HL-60/S4 (cell line): Measurements from ENCODE around the gene FARS2.
"Not testable (repeated sequence)": the region's sequence is repeated elsewhere in the genome, so short reads cannot be mapped to it uniquely, and the experiment has no call there.

Source experiments
- in situ Hi-C: fragments of 300-500 bp; cut with MboI; formaldehyde crosslinking; loops from 2 replicates; pipeline ENCODE4 v1.14.3; 2022; ENCODE audit warnings: low sequenced_read_pairs

The FARS2 gene

DNA sequence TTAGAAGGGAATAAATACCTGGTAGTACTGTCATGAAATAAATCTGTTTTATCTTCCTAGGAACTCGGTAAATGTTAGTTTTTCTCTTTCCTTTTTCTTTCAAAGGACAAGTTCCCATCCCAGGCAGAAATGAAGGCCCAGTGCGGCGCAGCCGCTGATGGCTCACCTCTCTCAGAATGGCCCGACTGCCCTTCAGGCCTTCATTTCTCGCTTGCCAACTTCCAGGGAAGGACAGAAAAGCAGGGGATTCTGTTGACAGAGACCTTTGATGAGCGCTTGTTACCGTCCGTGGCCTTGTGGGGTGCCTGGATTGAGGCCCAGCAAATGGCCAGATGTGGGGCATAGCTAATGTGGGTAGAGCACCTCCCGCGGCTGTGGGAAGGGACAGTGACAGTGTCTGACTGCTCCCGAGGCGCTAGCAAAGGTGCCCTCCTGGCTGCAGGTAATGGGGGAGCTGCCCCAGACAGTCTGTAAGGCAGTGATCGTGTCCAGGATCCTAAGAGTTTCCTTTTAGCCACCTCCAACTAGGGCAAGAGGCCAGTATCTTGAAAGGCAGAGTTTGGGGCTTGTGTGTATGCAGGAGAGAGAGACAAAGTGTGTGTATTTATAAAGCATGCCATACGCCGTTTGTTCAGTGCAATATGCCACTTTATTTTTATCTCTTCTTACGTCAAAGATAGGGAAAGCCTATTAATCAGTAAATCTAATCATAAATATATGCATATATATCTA is 391.3 kb downstream of the FARS2 start:
- in situ Hi-C loops, result no loop called here

DNA sequence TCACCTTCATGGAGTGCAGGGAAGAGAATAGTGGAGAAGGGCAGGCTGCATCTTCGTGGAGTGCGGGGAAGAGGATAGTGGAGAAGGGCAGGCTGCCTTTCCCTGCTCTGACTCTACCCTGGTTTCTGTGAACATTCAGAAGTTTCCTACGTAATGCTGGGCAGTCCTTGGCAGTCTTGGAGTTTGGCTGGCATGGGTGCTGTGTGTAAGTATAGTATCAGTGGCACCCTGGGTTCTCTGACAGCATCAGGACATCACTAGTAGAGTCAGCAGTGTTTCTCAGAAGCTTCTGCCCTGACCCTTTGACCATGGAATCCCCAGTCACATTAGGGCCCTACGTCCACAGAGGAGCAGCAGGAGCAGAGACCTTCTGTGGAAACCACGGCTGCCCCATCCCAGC is 392.5 kb downstream of the FARS2 start:
- in situ Hi-C loops, result no loop called here

DNA sequence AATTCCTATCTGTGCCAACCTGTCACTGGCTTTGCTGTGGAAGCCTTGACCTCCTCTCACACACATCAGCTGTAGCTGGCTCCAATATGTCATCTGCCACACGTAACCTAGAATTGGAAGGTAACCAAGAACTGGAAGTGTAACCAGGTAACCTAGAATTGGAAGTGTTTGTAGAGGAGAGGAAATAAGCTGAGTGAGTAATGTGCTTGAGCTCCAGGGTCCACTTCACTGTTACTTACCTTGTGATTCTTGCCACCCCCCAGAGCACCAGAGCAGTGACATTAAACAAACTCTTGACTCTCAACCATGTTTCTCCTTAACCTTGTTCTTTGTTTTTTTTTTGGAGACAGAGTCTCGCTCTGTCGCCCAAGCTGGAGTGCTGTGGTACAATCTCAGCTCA is 394.9 kb downstream of the FARS2 start:
- in situ Hi-C loops, result no loop called here

DNA sequence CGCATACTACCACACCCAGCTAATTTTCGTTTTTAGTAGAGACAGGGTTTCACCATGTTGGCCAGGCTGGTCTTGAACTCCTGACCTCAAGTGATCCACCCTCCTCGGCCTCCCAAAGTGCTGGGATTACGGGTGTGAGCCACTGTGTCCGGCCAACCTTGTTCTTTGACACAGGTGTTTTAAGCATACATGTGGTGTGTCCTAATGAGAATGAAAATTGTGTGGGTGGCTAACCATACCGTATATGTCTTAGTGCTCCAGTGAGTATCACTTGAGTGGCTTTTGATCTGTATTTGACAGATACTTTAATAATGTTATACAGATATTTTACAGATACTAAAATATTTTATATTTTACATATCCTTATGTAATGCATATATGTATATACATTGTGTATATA is 395.4 kb downstream of the FARS2 start:
- in situ Hi-C loops, result not testable (repeated sequence)

DNA sequence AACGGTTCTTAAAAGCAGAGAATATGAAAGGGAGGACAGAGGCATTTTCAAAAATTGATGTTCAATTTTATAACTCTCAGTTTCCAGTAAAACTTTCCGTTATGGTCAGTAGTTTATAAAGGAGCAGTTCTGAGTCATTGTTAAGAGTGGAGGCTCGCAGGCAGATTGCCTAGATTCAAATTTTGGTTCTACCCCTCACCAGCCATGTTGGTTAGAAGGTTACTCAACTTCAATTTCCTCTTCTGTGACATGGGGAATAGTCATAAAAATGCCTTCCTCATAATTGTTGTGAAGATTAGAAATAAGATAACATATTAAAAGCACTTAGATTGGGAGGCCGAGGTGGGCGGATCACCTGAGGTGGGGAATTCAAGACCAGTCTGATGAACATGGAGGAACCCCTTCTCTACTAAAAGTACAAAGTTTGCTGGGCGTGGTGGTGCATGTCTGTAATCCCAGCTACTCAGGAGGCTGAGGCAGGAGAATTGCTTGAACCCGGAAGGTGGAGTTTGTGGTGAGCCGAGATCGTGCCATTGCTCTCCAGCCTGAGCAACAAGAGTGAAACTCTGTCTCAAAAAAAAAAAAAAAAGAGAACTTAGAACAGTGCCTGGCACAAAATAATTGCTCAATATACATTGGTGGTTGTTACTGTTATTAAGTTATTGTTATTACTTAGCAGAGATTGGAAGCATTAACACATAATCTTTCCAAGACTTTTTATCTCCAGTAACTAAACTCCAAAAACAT is 396.5 kb downstream of the FARS2 start:
- in situ Hi-C loops, result no loop called here

DNA sequence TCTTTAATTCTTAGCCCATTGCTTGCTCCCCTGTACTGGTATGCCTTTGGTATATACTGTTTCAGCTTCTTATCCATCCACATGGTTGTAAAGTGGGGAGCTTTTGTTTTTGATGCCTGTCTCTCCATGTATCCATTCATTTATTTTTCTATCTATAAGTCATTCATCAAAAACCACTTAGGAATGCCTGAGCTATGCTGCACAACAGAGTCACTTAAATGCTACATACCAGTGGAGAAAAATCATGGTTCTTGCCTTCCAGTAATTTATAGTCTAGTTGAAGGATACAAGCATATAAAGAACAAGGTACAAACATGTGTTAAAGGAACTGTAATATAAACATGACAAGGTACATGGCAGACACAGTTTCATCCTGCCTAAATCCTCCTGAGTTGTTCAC is 398.2 kb downstream of the FARS2 start:
- in situ Hi-C loops, result no loop called here

DNA sequence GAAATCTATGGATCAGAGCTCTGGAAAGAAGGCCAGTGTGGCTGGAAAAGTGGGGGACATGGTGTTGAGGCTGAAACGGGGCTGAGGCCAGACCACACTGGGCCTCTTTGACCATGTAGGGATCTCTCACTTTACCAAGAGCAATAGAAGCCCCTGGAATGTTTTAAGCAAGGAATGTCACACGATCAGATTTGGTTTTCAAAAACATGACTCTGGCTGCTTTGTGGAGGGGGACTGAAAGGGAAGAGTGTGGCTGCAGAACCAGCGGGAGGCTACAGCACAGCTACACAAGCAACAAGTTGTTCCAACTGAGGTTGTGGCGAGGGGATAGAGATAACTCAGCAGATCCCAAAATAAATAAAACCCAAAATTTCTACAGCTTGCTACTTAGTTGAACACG is 399.5 kb downstream of the FARS2 start:
- in situ Hi-C loops, result no loop called here

DNA sequence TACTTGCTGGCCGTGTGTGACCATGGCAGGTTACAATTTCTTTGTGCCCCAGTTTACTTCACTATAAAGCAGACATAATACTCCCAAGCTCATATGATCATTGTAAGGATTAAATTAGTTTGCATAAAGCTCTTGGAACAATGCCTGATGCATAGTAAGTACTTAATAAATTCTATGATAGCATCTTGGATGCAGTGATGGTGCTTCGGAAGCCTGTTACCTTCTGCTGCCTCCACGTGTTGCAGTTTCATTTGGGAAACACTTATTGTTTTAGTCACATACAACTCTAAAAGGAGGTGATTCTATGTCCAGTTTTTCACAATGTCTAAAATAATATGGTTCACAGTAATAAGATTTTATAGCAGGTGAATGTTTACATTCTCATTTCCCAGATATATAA is 401.5 kb downstream of the FARS2 start:
- in situ Hi-C loops, result no loop called here

DNA sequence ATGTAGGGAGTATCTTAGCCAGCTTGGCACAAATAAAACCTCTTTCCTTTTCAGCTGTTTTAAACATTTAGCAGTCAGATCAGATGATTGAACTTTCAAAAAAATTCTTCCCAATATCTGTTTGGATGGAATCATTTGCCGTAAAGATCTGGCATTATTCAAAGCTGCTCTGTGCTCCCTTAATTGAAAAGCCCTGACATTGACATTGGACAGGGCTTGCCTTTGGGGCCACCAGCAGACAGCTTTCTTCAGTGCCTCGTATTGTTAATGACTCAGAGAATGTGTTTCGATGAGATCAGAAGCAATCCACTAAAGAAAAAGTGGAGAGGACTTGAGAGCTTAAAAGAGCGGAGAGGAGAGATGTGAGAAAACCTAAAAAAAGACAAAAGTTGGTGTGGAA is 401.9 kb downstream of the FARS2 start:
- in situ Hi-C loops, result no loop called here

DNA sequence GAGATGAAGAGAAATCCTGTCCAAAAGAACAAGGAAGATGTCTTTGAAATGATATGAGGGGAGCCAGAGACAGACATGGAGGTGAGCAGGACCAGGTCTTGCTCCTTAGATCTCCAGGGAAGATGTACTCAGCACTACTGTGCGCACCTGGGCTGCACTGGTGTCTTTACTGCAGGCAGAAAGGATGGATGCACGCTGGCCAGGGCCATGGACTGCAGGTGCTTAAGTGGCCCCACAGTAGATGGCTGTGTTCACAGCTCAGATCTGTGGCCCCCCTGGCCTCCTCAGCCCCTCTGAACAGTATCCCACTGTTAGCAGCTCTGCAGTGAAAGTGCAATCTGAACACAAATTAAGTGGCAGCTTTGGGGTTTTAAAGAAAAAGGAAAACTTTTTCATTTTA is 402.4 kb downstream of the FARS2 start:
- in situ Hi-C loops, result no loop called here

DNA sequence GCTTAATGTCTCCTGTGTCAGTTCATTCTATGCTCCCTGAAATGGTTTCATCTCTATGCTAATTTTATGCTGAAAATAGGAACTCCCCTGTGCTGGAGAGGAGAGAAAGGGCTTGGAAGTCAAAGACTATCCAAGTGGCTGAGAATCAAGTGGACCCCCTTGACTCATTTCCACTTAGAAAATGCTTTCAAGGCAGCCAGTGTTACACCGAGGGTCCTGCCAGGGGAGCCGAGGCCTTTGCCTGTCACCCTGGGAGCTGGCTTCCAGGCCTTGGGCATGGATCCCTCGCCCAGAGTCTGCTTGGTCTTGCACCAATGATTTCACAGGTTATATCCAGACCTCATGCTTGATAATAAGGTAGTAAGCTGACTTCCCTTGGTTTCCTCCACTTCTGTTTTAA is 402.8 kb downstream of the FARS2 start:
- in situ Hi-C loops, result no loop called here

DNA sequence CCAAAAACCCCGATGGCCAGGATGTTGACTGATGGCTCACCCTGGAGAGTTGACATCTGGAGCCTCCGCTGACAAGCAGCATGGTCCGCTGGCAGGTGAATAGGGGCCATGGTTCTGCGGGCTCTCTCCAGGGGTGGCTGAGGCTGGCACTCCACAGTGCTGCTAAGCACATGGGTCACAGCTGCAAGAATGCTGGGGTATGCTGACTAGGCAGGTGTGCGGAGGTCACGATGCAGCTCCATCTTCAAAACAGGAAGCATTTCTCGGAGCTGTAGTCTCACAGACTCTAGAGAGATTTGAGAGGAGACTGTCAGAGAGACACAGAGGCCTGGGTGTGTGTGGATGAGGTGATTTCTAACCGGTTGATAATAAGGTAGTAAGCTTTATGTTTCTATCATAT is 403.9 kb downstream of the FARS2 start:
- in situ Hi-C loops, result no loop called here

DNA sequence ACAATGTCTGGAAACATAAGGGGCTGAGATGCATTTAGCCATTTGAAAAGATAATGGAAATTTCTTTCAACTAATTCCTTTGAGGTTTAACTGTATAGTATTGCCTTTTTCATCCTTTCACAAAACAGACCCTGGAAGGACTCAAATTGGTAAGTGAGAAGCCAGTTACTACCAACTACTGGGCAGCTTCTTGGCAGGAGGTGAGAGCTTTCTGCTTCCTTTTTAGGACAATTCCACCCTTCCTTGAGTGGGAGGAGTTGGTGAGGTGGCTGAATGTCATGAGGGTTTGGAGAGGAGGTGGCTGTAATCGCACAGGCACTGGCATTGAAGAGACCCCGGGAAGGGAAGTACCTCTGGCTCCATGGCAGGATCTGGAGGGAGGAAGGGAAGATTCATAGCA is 404.4 kb downstream of the FARS2 start:
- in situ Hi-C loops, result no loop called here

DNA sequence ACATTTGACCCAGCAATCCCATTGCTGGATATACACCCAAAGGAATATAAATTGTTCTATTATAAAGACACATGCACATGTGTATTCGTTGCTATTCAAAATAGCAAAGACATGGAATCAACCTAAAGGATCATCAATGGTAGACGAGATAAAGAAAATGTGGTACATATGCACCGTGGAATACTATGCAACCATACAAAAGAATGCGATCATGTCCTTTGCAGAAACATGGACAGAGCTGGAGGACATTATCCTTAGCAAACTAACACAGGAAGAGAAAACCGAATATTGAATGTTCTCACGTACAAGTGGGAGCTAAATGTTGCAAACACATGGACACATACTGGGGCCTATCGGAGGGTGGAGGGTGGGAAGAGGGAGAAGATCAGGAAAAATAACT is 405.4 kb downstream of the FARS2 start:
- in situ Hi-C loops, result no loop called here

DNA sequence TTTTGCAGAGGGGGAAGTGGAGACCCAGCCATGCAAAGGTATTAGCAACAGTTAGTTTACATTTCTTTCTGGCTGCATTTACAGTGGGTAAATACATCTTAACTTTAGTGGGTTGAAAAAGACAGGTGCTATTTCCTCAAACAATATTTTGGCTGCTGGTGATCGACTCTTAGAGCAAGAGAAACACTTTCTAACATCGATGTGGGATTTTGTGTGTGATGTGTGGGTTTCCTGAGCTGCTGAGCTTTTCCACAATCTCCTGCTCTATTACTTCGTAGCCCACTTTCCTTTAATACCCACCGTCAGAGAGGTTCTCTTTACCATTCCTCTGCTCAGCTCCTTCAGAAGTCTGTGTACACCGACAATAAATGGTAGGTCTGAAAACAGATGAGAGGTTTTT is 406.4 kb downstream of the FARS2 start:
- in situ Hi-C loops, result no loop called here

DNA sequence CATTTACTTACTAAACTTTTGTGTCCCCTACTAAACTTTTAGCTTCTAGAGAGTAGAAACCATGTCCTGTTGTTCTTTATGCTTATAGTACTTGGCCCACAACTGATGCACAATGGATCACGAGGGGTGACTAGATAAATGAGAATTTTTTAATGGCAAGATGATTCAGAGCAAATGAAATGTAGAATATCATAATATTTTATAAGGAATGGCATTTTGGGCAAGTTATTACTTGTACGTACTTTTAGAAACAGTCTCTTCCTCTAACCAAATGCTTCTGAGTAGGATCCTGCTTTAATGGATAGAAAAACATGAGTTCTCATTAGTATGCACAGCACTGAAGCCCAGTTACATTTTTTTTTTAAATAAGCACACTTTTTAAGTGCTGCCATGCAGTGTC is 409.1 kb downstream of the FARS2 start:
- in situ Hi-C loops, result no loop called here

DNA sequence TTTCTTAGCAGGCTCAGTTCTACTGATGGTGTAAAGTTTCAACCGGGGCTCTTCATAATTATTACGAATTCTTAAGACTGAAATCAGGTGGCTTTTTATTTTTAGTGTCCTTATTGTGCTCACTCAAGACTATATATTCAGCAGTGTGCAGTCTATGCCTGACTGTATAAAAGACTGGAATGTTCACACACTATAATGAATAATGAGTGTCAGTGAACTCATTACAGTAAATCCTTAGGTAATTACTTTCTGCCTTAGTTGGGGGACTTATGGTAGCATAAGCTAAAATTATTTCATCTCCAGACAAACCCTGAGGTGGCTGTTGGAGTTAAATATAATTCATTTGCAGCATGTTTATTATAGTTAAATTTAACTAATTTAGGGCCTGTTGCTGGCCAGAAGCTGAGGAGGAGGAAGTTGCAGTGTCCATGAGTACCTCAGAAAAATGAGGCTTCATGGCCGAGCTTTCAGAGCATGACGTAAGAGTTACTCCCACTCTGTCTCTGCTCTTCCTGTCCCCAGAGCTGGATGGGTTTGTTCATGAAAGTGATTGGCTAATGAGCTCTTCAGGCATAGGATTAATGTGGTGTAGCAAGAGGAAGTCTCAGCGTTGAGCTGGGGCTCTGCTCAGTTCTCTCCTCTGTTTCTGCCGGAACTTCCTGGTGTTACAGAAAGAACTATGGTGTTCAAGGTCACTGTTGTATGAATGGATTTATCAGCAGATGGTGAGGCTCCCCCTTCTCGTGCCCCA is 409.7 kb downstream of the FARS2 start:
- in situ Hi-C loops, result no loop called here

DNA sequence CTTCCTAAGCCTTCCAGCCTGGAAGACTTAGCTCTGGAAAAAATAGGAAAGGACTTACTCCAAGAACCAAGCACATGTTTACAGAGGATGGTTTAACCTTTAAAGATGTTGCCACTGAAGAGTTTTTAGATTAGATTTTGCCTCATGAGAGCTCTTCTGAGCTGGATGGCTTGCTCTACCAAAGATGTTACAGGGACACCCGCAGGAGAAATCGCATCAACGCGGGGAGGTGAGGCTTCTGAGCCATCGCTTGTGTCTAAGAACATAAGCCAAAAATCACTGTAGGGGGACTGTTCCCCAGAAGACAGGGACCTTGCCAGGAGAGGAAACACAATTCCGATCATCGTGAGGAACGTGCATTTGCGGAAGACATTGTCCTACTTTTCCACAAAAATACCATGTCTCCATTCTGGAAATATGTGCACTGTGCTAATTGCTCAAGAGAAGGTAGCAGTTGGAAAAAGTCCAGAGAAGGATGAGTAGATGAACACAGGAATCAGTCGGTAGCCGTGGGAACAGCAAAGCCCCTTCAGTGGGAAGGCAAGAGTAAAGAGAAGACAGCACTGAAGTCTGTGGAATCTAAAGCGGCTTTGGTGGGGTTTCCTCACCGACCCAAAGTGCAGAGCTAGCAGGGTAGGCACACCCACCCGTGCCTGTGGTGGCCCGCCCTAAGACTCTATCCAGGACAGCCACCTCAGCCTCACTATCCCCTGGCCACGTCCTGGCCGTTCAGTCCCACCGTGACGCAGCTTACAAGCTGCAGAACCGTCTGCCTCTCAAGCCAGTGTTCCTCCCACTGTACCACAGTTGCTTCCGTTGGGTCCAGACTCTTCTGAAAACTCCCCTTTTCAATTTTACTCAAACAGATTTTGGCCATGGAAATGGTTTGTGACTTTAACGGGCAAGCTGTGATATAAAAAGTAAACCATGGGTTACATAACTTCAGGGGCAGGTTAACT is 410.6 kb downstream of the FARS2 start:
- in situ Hi-C loops, result no loop called here

DNA sequence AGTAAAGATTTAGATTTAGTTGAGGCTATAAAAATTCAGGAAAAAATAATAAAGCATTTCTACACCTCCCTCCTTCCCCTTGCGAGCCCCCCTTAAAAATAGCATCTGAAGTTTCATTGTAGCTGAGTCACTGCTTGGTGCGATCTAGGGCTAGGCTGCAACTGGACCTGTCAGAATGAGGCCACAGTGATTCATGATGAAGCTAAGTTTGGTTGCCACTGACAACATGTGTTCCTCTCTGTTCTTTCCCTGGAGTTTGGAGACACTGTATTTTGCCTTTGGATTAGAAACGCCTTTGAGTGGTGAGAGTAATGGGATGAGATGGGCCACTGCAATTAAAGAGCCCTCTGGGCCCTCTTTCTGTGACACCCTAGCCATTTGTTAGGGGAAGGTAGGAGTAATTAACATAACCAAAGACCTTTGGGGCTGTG is 411.3 kb downstream of the FARS2 start:
- in situ Hi-C loops, result no loop called here

DNA sequence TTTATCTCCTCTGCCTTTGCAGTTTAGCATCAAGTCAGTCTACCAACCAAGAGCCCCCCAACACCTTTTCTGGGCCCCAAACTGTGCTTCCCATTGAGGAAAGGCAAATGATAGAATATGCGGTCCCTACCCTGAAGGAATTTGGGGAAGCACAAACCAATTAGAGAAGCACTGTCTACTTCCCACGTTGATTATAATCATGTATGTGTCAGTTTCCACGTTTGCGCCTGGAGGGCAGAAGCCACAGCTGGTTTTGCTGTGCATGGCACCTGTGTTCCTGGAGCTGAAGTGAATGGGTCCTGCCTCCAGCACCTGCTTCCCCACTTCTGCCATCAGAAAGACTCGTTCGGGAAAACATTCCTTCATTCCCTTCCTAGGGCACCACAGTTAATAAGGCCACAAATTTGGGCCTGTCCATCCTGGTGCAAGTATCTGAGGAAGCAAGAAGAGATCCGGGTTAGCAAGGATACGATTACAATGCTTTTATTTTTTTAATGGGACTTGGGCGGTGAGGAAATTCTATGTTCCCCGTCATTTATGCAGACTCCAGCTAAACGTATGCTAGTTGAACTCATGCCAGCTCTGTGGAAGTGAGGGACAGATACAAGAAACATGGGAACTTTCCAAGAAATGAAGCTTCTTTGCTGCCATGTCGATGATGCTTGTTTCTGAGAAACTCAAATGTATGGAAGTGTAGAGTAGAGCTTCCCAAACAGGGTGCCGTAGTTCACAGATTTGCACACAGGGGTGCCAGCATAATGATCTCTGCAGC is 411.9 kb downstream of the FARS2 start:
- in situ Hi-C loops, result no loop called here
